ENCODE results near the gene NOM1.

DNA sequence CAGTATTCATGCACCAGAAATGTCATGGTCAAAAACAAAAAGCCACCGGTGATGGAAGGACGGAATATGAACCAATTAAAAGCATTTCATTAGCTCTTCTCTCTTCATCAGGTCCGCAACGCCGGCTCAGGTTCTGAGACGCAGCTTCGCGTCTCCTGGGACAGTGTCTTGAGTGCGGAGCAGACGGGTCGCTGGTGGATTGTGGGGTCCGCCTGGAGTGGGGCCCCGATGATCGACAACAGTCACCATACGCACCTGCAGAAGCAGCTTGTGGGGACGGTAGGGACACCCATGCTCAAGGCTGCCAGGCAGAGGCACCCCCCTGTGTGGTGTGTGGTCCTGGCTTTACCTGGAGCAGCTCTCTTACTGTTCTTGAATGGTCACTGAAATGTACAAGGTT lies 13.4 kb downstream of the NOM1 start:
- no peak for TF ChIP-seq POLR2A (IDR thresholded peaks at IDR 0.05)
- TF ChIP-seq CTCF (IDR thresholded peaks at IDR 0.05 in 4 of 5, conservative IDR thresholded peaks at IDR 0.05 in 1 of 5) = no peak

Measured in gastrocnemius medialis (tissue), 4 donors.